Progenitor cell of endocrine pancreas (in vitro differentiated cells): ENCODE results near the gene BAK1. TPM values are rescaled to one million over a fixed set of nuclear protein-coding genes. Genes with fewer than 3 reads are reported as not detected.

ENCODE experiments used
- DNase-seq: peaks from one replicate; pipeline ENCODE4 v3.0.0; 2021; ENCODE audit warnings: low spot score; ENCODE audit not compliant: unreplicated experiment
- H3K27ac Mint-ChIP-seq: 2 replicates; pipeline ENCODE4 v1.8.0; 2021; ENCODE audit warnings: mild to moderate bottlenecking, moderate library complexity, mixed read lengths
- H3K27me3 Mint-ChIP-seq: 2 replicates; pipeline ENCODE4 v1.8.0; 2021; ENCODE audit warnings: mixed read lengths
- H3K36me3 Mint-ChIP-seq: 2 replicates; pipeline ENCODE4 v1.8.0; 2022; ENCODE audit warnings: mixed read lengths; ENCODE audit not compliant: insufficient read depth
- H3K4me1 Mint-ChIP-seq: 2 replicates; pipeline ENCODE4 v1.8.0; 2021; ENCODE audit warnings: low read depth, mixed read lengths
- H3K4me3 Mint-ChIP-seq: 2 replicates; pipeline ENCODE4 v1.8.0; 2021; ENCODE audit warnings: low read depth, mild to moderate bottlenecking, moderate library complexity, mixed read lengths
- H3K9me3 Mint-ChIP-seq: 2 replicates; pipeline ENCODE4 v1.8.0; 2021; ENCODE audit warnings: low read depth, mixed read lengths
- CTCF ChIP-seq: fragments of 200-600 bp; sonication (generic); IDR thresholded peaks from one replicate; pipeline ENCODE4 v1.5.0; 2021; ENCODE audit warnings: antibody characterized with exemption, mild to moderate bottlenecking; ENCODE audit not compliant: unreplicated experiment
- total RNA-seq: library from RNA; stranded (reverse); gene quantifications from 2 replicates; pipeline ENCODE4 v1.2.1, GENCODE V29; 2021

The BAK1 gene
- total RNA-seq, 1 donor from 2014 or later, result 22.4 TPM

GRCh38 chr6:33589731-33590530 is 9.9 kb upstream of the BAK1 start:
- Mint-ChIP-seq H3K27me3 (peaks cover 3% of the 10 kb centered on the region), H3K27ac (peak overlapping the region; percentile 97), H3K4me3 (no peak overlapping the region), H3K4me1 (peaks cover 26% of the 10 kb centered on the region), H3K36me3 (no peaks in the 10 kb centered on the region), H3K9me3 (no peaks in the 10 kb centered on the region)
- peak; percentile 89 for TF ChIP-seq CTCF
- peak; percentile 64 for DNase-seq

GRCh38 chr6:33589392-33589730 is 9.3 kb upstream of the BAK1 start:
- peaks cover 26% of the 10 kb centered on the region for H3K4me1 Mint-ChIP-seq
- peaks cover 3% of the 10 kb centered on the region for H3K27me3 Mint-ChIP-seq
- H3K36me3 Mint-ChIP-seq, result no peaks in the 10 kb centered on the region

GRCh38 chr6:33588894-33589293 is 8.8 kb upstream of the BAK1 start:
- H3K4me3 Mint-ChIP-seq, result no peak overlapping the region
- H3K4me1 Mint-ChIP-seq, result peaks cover 26% of the 10 kb centered on the region
- H3K27ac Mint-ChIP-seq, result no peak overlapping the region
- H3K36me3 Mint-ChIP-seq, result no peaks in the 10 kb centered on the region
- no peak for TF ChIP-seq CTCF
- H3K9me3 Mint-ChIP-seq, result no peaks in the 10 kb centered on the region
- peaks cover 3% of the 10 kb centered on the region for H3K27me3 Mint-ChIP-seq
- DNase-seq, result no peak

More at GRCh38 chr6:33589392-33589730, 9.3 kb upstream of the BAK1 start:
- H3K4me3 Mint-ChIP-seq, result no peak overlapping the region
- peak overlapping the region; percentile 97 for H3K27ac Mint-ChIP-seq
- no peak for TF ChIP-seq CTCF
- H3K9me3 Mint-ChIP-seq, result no peaks in the 10 kb centered on the region
- no peak for DNase-seq

GRCh38 chr6:33587529-33587928 is 7.5 kb upstream of the BAK1 start:
- Mint-ChIP-seq H3K27ac (no peak overlapping the region), H3K9me3 (no peaks in the 10 kb centered on the region), H3K4me3 (no peak overlapping the region), H3K4me1 (peaks cover 21% of the 10 kb centered on the region), H3K27me3 (no peaks in the 10 kb centered on the region), H3K36me3 (no peaks in the 10 kb centered on the region)
- no peak for TF ChIP-seq CTCF
- DNase-seq, result no peak

GRCh38 chr6:33586108-33586640 is 6.1 kb upstream of the BAK1 start:
- Mint-ChIP-seq H3K27ac (no peak overlapping the region), H3K36me3 (no peaks in the 10 kb centered on the region), H3K9me3 (no peaks in the 10 kb centered on the region), H3K4me1 (peaks cover 14% of the 10 kb centered on the region), H3K27me3 (no peaks in the 10 kb centered on the region), H3K4me3 (no peak overlapping the region)
- TF ChIP-seq CTCF, result no peak
- DNase-seq, result no peak
